SK-N-SH treated with all-trans-retinoic acid at 6 μM for 48 hours (cell line): ENCODE results near the gene RAVER2.

Experiments used
- BACH2 ChIP-seq: fragments of 250-450 bp; sonication (Bioruptor Pico); IDR thresholded peaks from 2 replicates; pipeline ENCODE4 v1.9.0; 2021; ENCODE audit warnings: mild to moderate bottlenecking, borderline replicate concordance
- GLIS3 ChIP-seq: fragments of 250-450 bp; sonication (Bioruptor Pico); IDR thresholded peaks from 2 replicates; pipeline ENCODE4 v1.5.0; 2020; ENCODE audit warnings: mild to moderate bottlenecking, moderate library complexity
- PATZ1 ChIP-seq: fragments of 250-450 bp; sonication (Bioruptor Pico); IDR thresholded peaks from 2 replicates; pipeline ENCODE4 v1.8.0; 2020; ENCODE audit warnings: mild to moderate bottlenecking, moderate library complexity, borderline replicate concordance
- RARB ChIP-seq: fragments of 250-450 bp; sonication (Bioruptor Pico); IDR thresholded peaks from 2 replicates; pipeline ENCODE4 v1.8.0; 2021; ENCODE audit warnings: mild to moderate bottlenecking, moderate library complexity
- SNAI2 ChIP-seq: fragments of 250-450 bp; sonication (Bioruptor Pico); IDR thresholded peaks from 2 replicates; pipeline ENCODE4 v1.5.0; 2020; ENCODE audit warnings: mild to moderate bottlenecking, moderate library complexity
- ZC3H10 ChIP-seq: fragments of 250-450 bp; sonication (Bioruptor Pico); IDR thresholded peaks from 2 replicates; pipeline ENCODE4 v1.5.1; 2021; ENCODE audit warnings: mild to moderate bottlenecking, moderate library complexity

DNA sequence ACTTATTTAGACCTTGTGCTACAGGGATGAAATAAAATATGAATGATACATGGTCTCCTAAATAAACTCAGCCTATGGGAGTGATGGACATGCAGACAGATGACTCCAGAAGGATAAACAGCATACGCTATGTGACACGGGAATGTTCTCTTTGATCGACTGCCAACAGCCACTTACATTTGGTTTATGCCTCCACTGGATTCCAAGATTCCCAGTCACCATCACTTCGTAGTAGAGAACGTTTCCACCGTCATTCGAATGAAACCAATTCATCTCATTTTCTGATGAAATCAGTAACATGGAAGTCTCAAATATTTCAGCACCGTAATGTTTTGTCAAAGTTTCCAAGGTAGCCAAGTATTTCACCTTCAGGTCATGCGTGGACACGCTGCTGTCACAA, 121.8 kb downstream of the RAVER2 start:
- TF ChIP-seq RARB (CRISPR knock-in tag) (no peak), SNAI2 (CRISPR knock-in tag) (no peak), ZC3H10 (no peak), GLIS3 (no peak), BACH2 (no peak), PATZ1 (CRISPR knock-in tag) (no peak)
